HCEC 1CT (cell line): ENCODE data around the gene ANKS6.

Source experiments
- DNase-seq: peaks from one replicate; pipeline ENCODE4 v3.0.0-alpha.2; 2017

ANKS6 gene

DNA sequence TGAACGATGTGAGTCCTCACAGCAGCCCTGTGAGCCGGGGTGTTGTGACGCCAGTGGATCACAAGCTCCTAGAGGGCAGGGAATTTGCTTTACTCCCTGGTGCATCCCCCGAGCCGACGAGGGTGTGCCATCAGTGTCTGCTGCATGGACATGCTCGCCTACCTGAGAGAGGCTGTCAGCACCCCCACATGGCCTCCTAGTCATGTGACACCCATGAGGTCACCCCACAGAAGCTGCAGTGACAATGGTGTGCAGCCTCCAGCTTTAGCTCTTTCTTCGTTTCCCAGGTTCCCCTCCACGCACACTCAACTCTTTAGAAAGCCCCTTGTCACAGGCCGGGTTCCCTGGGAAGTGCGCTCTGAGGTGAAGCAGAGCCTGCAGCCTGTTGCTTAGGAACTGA is 67.9 kb downstream of the ANKS6 start:
- DNase-seq: no peak

DNA sequence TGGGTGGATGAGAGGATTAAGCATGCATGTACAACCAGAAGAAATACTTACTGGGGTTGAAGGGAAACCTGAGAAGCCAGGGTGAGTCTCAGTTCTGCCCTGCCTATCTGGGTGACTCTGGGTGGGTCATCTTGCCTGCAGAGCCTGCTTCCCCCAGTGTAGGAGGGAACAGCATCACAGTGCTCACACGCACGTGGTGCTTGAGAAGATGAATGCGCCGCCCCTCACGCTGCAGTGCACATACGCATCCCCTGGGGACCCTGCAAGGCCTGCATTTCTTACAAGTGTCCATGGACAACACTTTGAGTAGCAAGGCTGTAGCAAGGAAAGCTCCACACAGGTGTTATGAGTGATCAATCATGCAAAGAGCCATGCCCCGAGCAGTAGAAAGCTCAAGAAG is 68.9 kb downstream of the ANKS6 start:
- DNase-seq: no peak

DNA sequence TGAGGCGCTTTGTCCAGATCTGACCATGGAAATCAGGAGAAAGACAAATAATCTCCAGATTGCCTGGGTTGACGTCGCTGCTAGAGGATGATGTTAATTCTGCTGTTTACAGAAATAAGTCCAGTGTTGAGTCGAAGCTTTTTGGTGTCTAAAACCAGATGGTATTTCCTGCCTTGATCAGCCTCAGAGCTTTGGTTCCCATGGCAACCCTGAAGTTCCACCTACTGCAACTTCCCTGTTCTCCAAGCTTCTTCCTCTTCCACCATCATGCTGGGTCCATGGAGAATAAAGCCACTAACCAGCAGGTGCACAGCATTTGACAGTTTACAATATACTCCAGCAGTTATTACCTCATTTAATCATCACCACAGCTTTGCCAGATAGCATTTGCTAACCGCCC is 69.6 kb downstream of the ANKS6 start:
- peak; percentile 67 for DNase-seq

DNA sequence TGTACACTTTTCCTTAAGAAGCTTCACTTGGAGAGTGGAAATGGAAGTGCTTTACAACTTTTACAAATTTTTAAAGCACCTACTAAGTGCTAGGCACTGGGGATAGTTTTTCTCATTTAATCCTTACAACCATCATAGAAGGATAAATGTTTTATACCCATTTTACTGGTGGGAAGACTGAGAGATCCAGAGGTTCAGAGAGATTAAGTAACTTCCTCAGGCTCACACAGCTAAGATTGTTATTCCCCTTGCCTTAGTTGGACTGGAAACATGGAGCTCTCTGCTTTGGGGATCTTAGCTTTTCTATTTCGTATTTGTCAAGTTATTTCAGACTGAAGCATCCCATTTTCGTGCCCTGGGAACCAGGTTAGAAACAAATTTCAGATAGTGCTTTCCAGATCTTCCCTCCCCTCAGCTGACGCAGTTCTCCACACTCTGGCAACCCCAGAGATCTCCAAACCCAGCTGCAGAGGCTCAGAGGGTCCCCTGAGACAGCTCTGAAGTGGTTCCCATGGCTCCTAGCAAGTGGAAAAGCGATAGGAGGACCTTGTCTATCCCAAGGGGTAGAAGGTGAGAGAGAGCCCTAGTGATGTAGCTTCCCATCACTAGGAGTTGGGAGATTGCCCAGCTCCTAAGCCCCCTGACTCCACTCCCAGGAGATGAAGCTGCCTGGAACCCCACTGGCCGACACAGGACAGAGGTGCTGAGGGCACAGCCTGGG is 71.4 kb downstream of the ANKS6 start:
- DNase-seq: no peak

DNA sequence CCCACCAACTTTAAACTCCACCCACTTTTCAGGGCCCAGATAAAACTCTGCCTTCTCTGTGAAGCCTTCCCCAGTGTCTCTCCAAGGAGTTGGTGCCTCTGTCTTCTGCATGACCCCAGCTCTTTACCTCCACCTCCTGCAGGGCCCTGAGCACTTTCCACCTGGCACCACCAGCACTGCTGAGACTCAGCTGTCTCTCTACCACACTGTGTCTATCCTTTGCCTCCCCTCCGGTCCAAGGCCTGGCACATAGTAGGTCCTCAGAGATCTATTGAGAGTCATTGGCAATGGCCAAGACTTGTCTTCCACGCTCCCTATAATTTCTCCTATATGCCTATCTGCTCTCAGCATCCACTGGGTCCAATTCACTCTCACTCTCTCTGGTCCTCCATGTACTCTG is 74.7 kb downstream of the ANKS6 start:
- DNase-seq: no peak

DNA sequence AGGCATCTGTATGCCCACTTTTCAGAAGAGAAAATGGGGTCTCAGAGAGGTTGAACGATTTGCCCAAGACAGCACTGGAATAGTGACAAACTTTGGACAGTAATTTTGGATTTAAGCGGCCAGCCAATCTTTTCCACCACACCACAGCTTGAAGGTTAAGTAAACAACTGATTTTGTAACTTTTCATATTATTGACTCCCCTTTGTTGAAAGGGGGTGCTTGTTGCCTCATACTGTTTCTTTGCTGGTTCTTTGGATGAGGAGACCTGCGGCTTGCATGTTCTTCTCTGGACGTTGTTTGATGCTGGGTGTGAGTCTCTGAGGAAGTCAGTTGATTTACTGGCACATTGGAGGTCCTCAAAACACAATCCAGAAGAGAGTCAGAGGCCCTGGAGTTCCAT is 76.0 kb downstream of the ANKS6 start:
- no peak for DNase-seq

DNA sequence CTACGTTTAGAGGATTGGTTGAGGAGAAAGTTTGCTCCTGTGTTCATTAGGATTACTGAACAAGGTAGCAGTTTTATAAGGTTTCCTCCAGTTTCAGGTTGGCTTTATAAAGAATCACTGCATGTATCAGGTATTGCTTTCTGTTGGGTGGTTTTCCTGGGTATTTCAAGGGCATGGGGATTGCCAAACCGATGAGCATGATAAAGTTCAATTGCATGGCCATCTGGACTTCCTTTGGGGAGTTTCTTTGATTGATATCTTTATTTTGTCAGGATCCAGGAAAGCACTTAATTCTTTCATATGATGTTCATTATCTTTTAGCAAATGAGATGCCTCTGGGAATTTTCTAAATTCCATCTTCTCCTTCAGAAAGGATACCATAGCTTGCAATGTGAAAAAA is 77.3 kb downstream of the ANKS6 start:
- DNase-seq: no peak

DNA sequence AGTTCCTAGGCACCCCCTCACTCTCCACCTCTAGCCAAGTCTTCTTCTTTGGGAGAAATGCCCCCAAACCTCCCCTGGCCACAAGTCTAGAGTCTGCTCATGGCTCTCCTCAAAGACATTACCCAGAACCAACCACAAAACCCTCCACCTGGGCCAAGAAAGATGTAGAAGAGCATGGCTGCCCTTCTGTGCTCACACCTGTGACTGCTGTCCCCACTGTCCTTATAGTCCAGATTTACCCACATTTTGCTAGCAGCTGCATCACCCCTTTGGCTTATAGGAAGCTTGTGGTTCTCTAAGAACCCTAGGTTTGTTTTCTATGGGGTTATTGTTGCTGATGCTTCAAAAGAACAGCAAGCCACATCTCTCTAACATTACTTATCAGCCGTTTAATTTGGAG is 81.5 kb downstream of the ANKS6 start:
- DNase-seq: no peak

DNA sequence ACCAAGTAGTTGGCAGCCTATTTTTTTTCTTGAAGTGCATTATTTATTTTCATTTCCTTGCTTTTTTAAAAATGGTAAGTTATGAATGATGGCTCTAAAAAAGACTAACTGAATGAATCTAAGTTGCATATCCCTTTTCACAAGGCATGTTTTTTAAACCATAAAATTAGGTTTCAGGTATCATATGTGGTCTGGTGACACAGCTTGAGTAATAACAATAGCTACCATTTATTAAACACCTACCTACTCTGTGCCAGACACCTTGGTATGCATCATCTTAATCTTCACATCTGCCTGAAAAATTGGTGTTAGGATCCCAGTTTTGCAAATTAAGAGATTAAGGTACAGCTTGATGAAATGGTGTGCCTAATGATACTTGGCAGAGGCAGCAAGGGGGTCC is 83.4 kb downstream of the ANKS6 start:
- no peak for DNase-seq

DNA sequence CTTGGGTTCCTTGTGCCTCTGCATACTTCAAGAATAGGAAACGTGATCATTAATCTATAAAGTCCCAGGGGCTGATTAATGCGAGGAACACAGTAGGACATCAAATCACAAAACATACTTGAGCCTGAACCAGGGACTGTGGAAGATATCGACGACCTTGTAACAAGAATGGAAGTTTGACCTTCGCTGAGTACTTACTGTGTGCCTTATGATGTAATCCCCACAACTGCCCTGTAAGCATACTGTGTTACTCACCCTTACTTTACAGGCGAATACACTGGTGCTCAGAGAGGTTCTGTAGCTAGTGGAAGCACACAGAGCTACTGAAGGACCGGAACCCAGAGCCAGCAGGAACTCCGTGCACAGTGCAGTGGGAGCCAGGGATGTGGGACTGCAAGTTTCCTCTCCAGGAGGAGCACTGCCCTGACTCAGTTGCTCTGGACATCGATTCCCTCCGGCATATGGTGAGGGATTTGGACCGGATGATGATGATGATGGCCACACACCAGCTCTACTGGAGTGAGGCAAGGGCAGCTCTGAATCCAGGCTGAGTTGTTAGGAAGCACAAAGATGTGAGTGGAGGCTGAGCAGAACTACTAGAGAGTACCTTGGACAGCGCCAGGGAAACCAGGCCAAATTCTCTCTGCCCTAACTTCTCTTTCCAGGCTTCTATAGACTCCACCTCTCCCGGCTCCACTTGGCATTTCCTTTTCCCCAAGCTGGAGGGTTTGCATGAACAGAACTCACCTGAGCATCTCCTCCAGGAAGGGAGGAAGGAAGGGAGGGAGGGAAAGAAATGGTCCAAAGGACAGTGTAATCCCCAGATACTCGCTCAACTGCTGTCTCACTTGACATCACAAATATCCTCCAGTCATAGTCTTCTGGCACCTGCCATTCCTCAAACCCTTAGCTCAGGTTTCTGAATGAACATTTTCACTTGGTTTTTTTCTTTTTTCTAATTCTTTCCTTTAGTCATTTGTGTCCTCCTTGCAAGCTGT is 86.1 kb downstream of the ANKS6 start:
- DNase-seq: peak; percentile 47

DNA sequence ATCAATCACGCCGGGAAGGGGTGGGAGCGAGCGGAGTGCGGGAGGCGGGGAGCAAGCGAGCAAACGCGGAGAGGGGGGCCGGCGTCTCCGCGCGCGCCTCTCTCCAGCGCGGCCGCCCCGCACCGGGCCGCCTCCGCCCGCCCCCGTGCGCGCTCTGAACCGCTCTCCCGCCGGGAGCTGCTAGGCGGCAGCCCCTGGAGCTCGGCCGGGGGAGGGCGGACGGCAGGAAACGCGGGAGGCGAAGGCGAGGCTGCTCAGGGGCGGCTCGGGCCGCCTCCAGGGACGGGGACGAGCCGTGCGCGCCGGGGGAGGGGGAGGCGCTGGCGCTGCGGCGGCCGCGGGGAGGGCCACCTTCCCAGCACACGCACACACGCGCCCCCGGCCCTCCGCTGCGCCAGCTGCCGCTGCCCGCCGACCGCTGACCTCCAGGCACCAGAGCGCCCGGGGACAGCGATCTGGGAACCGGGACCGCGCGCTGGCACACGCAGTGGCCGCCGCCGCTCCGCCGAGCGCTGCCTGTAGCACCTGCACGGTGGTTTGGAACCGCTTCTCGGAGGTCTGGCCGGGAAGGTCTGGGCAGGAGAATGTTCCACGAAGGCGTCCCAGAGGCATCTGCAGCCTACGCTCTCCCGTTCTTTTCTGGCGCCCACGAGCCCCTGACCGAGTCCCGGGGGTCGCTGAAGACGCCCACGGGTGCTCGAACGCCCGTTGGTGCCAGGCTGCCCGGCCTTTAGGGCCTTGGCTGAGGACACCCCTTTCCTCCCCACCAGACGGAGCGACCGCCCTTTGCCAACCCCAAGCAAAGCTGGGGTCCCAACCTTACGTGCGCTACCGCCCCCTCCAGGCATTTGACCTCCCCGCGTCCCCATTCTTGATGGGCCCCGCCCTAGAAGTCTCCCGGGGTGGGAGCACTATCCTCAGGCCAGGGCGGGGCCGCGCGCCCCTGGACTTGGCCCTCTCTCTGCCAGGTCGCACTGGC is 87.1 kb downstream of the ANKS6 start, which contains the start of gene GABBR2:
GABBR2 (minus strand) TSS at position 3 of the 979 bp plus-strand sequence. CDS start 198 bp downstream, outside the sequence.
- no peak for DNase-seq

DNA sequence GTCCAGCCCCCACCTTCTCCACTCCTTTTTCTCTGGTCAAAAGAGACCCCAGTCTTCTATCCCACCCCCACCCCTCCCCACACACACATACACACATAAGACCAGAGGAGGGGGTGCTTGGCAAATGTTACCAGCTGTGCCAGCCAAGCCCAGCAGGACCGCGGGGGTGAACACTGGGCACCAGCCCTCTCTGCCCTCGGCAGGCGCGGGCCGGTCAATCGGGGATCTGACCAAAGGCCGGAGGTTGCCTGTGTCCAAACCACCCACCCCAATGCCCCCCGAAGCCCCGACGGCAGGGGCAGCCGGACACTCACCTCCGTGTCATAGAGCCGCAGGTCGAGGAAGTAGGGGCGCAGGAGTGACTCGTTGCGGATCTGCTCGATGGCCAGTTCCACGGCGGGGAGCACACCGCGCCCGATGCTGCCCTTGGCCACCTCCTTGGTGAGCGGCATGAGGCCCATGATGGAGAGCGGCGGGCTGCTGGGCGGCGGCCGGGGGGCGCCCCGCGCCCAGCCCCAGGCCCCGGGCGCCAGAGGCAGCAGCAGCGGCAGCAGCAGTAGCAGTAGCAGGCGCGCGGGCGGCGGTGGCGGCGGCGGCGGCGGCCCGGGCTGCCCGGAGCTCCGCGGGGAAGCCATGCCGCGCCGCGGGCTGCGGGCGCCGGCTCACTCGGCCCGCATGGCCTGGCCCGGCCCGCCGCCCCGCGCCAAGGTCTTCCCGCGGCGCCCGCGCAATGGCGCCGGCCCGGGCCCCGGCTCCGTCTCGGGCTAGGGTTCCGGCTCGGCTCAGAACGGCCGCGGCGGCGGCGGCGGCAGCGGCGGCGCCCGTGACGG is 88.0 kb downstream of the ANKS6 start:
- DNase-seq: no peak

DNA sequence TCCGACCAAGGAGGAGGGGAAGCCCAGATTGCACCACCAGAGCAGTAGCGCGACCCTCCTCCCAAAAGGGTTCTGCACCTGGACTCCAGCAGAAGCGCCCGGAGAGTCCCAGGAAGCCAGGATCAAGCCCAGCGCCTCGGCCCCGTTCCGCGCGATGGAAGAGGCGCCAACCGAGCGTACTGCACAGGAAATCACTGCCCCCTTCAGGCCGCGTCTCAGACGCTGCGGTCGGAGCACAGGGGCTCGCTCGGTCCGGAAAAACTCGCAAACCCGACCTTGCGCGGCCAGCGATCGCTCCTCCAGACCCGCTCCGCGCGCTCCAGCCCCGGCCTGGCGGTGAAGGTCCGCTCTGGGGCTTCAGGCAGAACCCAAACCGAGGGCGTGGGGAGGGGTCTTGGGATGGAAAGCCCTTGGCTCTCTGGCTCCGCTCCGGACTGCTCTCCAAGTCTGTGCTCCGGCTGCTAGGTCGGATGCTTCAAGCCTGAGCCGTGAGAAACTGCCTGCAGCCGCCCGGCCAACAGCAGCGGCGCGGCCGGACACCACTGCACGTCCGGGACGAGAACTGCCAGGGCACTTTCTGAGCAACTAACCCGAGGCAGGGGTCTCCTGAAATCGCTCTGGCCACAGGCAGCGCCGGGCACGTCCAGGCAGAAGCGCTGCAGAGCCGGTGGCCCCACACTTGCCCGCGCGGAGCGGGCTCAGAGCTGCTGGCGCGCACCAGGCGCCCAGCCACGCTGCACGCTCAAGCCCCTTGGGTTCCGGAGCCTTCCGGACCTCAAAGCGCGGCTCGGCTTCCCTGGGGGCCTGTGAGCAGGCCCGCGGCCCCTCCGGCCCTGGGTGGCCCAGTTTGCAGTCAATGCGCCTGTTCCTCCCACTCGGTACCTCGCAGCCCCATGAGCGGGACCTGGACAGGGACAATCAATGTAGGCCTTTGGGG is 88.9 kb downstream of the ANKS6 start:
- DNase-seq: peak; percentile 78

DNA sequence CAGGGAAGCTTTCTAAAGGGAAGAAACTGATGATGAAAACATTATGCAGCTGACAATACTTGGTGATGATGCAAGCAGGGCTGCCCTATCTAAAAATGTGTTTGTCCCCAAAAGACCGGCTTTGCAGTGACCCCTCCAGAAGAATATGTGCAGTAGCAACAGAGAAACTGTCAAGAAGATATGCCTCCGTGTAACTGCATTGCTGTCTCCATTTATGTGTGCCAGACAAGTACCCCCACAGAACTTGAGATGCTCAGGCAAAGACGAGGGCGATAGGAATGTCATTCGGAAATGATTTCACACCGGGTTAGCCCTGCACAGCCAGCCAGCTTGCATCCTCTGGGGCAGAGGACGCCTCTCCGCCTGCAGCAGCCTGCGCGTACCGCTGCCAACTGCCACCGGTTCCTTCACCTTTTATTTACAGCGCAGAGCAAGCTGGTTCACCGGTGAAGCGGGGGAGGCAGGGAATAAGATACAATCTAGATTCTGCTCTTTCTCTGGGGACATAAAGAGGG is 89.6 kb downstream of the ANKS6 start:
- no peak for DNase-seq

DNA sequence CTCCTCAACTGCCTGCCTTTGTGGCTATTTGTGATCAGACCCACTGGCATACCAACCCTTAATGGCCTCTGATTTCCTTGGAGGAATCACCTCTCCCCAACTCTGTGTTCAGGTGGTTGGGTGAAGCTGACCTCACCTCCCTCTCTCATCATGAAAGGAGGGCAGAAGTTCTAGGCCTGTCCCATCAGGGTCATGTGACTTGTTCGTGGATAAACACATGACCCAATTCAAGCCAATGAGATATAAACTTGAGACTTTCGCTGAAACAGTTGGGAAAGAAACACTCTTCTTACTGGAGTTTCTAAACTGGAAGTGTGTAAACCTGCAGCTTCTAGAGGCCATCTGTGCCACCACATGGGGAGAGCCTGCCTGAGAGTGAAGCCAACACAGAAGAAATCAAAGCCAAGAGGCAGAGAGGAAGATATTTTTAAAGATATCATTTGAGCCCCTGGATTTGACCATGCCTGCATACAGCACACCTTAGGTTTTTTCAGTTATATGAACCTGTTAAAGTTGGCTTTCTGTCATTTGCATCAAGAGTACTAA is 93.4 kb downstream of the ANKS6 start:
- no peak for DNase-seq

DNA sequence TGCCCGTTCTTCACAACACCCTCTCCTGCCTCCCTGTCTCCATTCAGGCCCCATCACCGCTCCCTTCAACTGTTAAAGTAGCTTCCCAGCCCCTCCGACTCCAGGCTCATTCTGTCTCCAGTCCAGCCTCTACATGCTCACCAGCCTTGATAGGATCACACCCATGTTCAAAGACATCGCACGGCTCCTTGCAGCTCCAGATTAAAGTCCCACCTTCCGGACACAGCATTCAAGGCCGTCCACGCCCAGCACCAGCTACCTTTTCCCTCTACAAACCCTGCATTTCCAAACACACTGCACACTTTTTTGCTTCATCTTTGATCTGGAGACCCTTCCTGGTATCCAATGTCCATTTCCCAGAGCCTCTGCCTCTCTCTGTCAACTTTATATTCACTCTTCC is 94.0 kb downstream of the ANKS6 start:
- no peak for DNase-seq

DNA sequence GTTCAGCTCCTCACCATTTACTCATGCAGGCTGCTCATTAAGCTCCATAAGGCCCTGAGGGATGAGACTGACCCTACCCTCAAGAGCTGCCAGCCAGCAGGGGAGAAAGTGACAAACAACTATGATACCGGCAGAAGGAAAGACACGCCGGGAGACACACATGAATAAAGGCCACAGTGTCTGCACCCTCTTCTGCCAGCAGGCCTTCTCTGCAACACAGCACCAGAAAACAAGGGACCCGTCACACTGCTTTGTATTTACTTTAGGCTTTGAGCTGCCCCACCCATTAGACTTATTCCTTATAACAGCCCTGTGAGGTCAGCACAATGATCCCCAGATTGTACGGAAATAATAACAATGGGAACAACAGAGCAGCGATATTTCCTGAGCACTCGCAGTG is 94.8 kb downstream of the ANKS6 start:
- DNase-seq: no peak

DNA sequence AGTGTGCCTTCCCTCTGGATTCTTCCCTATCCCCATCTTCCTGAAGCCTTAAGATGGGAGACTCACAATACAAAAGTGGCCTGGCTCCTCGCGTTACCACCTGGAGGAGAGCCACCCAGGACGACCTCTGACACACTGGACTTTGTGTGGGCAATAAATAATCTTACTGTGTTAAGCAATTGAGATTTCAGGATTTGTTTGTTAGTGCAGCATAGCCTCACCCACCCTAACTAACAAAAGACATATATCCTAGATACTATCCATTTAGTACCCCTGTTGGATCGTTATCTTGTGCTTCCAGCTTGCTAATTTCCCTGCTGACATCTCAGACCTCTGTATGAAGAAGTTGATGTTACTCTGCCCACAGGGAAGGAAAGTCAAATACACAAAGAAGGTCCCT is 95.6 kb downstream of the ANKS6 start:
- no peak for DNase-seq

DNA sequence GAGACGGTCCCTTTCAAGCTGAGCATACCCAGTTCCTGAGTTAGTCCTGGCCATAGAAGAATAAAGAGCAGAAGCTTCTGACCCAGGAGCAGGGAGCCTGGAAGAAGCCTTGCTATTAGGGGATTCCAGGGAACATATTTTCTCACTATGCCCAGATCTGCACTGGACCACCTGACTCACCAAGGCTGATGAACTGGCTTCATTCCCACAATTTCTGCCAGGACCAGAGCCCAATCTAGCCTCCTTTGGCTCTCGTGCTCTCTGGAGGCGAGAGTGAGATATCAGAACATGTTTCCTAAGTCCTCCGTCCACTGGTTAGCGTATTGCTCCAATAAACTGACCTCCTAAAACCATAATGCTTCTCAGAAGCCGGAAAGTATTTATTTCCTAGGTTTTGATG is 97.5 kb downstream of the ANKS6 start:
- no peak for DNase-seq

DNA sequence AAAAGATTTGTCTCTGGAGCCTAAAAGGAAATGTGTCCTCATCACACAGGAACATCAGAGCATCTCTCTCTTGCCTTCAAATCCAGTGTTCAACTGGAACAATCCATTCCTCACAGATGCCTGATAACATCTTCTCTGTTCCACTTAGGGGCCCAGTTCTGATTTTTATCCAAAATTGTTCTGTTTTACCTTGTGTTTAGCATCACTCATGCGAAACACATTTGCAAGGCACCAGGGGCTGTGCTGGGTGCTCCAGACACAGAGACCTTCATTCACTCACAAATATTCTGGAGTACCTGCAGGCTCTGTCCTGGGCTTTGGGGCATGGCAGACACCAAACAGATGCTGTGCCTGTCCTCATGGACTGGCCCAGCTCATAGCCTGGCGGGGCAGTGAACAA is 101.4 kb downstream of the ANKS6 start:
- no peak for DNase-seq
